ENCODE results near the gene SGCD.

Gene SGCD

GRCh38 chr5:156753846-156754245 lies 426.9 kb downstream of the SGCD start:
- Histone ChIP-seq H3K4me3 (no peak overlapping the region), H3K27ac (no peak overlapping the region)
- DNase-seq (ENCODE audit: low spot score): no peak
- TF ChIP-seq CTCF (IDR thresholded peaks at IDR 0.05): no peak

- TF ChIP-seq CTCF (IDR thresholded peaks at IDR 0.05): no peak
- no peak overlapping the region for H3K4me3 ChIP-seq
- no peak for DNase-seq (ENCODE audit: low spot score)
- H3K27ac ChIP-seq: no peak overlapping the region
These were observed 428.6 kb downstream of the SGCD start for GRCh38 chr5:156755421-156756087.

GRCh38 chr5:156758011-156758791 lies 431.2 kb downstream of the SGCD start:
- Histone ChIP-seq H3K4me3 (no peak overlapping the region), H3K27ac (no peak overlapping the region)
- no peak for TF ChIP-seq CTCF (IDR thresholded peaks at IDR 0.05)
- DNase-seq (ENCODE audit: low spot score): no peak

- no peak overlapping the region for H3K27ac ChIP-seq
- no peak for DNase-seq (ENCODE audit: low spot score)
- H3K4me3 ChIP-seq: no peak overlapping the region
- no peak for TF ChIP-seq CTCF (IDR thresholded peaks at IDR 0.05)
These were observed 432.2 kb downstream of the SGCD start for GRCh38 chr5:156759156-156759555.

GRCh38 chr5:156762771-156763170 lies 435.8 kb downstream of the SGCD start:
- no peak for TF ChIP-seq CTCF (IDR thresholded peaks at IDR 0.05)

GRCh38 chr5:156764176-156764971 lies 437.4 kb downstream of the SGCD start:
- Histone ChIP-seq H3K27ac (no peak overlapping the region), H3K4me3 (no peak overlapping the region)
- DNase-seq (ENCODE audit: low spot score): no peak
- TF ChIP-seq CTCF (IDR thresholded peaks at IDR 0.05): no peak

More at GRCh38 chr5:156762771-156763170, 435.8 kb downstream of the SGCD start:
- H3K4me3 ChIP-seq: no peak overlapping the region
- no peak for DNase-seq (ENCODE audit: low spot score)
- H3K27ac ChIP-seq: no peak overlapping the region
